Activated naive CD4-positive, alpha-beta T cell treated with anti-CD3 and anti-CD28 coated beads, Interleukin-2, amount 10 ng/mL, durations not matched to agents 7 days and 5 days (primary cell): Measurements from ENCODE around the gene STX3.

ENCODE experiments used
- CTCF ChIA-PET: fragments of 350-600 bp; sonication (Branson Sonifier 250); formaldehyde crosslinking; loops from one replicate; lab custom pipeline; 2021; ENCODE audit warnings: antibody characterized with exemption; lab: Charles Lee
- DNase-seq: peaks from one replicate; pipeline ENCODE4 v3.0.0-alpha.2; 2020
- H3K27ac Mint-ChIP-seq: one replicate; pipeline ENCODE4 v1.8.0; 2021; ENCODE audit warnings: mild to moderate bottlenecking, moderate library complexity, mixed read lengths
- H3K27me3 Mint-ChIP-seq: one replicate; pipeline ENCODE4 v1.8.0; 2021; ENCODE audit warnings: mild to moderate bottlenecking, mixed read lengths
- H3K36me3 Mint-ChIP-seq: one replicate; pipeline ENCODE4 v1.8.0; 2021; ENCODE audit warnings: mixed read lengths
- H3K4me1 Mint-ChIP-seq: one replicate; pipeline ENCODE4 v1.8.0; 2021; ENCODE audit warnings: mixed read lengths
- H3K4me3 Mint-ChIP-seq: one replicate; pipeline ENCODE4 v1.8.0; 2021; ENCODE audit warnings: mild to moderate bottlenecking, moderate library complexity, mixed read lengths
- H3K9me3 Mint-ChIP-seq: one replicate; pipeline ENCODE4 v1.8.0; 2021; ENCODE audit warnings: mixed read lengths

Gene STX3

DNA sequence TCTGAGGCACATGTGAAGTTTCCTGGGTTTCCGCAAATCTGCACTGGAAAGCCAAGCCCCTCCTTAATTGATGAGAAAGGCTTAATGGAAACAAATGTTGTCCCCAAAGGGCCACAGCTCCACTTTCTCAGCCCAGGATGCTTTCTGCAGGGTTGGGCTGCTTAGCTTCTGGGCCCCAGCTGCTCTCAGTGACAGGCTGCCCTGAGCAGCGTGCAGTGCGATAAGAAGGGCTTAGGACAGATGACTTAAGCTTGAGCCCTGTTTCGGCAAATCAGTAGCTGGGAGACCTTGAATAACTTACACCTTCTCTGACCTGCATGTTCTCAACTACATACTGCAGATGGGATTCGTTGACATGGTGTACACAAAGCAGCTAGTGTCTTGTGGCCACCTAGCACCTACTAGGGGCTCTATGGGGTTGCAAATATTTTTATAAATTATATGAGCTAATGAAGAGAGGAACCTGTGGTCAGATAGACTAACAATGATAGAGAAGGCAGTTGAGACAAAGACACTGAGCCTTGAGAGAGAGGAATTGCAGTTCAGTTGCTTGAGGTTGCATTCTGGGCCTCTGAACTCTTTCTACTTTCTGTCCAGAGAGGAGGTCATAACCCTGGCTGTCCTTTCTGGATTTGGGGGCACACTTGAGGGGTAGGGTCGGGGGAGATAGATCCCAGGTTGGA is 11.5 kb downstream of the STX3 start:
- peaks cover 18% of the 10 kb centered on the region for H3K4me1 Mint-ChIP-seq
- CTCF ChIA-PET: interaction anchor here (0.9 to 3.2 kb wide), 3 partner anchors 11 to 35 kb away, joined by 3 to 24 read pairs (median 16); partner anchors contain the start of gene STX3
- H3K4me3 Mint-ChIP-seq: no peak overlapping the region
- peaks cover 20% of the 10 kb centered on the region for H3K36me3 Mint-ChIP-seq
- peaks cover 4% of the 10 kb centered on the region for H3K27me3 Mint-ChIP-seq
- no peaks in the 10 kb centered on the region for H3K9me3 Mint-ChIP-seq
- no peak overlapping the region for H3K27ac Mint-ChIP-seq
- no peak for DNase-seq

GRCh38 chr11:59767225-59767611 is 12.0 kb downstream of the STX3 start:
- Mint-ChIP-seq H3K27me3 (peaks cover 4% of the 10 kb centered on the region), H3K4me1 (peaks cover 24% of the 10 kb centered on the region), H3K9me3 (no peaks in the 10 kb centered on the region), H3K36me3 (peaks cover 16% of the 10 kb centered on the region), H3K27ac (no peak overlapping the region), H3K4me3 (no peak overlapping the region)
- peak; percentile 65 for DNase-seq
- CTCF ChIA-PET: interaction anchor here (0.6 to 3.2 kb wide), 4 partner anchors 12 to 87 kb away, joined by 3 to 24 read pairs (median 10); partner anchors contain the start of gene STX3

DNA sequence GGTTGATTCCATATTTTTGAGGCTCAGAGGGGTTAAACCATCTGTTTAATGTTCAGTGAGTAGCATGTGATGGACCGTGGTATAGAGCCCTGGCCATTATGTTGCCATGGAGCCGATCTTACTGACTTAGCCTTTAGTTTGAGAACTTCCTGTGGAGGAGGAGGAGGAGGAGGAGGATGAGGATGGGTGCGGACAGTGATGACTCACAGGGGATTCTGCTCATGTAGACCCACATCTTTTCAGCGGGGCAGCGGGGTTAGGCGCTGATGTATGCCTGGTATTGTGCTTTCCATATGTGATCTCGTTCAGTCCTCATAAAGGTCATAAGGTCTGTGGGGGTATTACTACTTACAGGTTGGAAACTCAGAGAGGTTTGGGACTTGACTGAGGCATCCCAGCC is 13.9 kb downstream of the STX3 start:
- no peak overlapping the region for H3K4me3 Mint-ChIP-seq
- peaks cover 17% of the 10 kb centered on the region for H3K36me3 Mint-ChIP-seq
- H3K27ac Mint-ChIP-seq: no peak overlapping the region
- CTCF ChIA-PET: interaction anchor here (1.9 to 3.2 kb wide), 2 partner anchors 14 to 33 kb away, joined by 5 to 24 read pairs; partner anchors contain the start of gene STX3
- peaks cover 4% of the 10 kb centered on the region for H3K27me3 Mint-ChIP-seq
- peaks cover 40% of the 10 kb centered on the region for H3K4me1 Mint-ChIP-seq
- no peaks in the 10 kb centered on the region for H3K9me3 Mint-ChIP-seq
- no peak for DNase-seq

DNA sequence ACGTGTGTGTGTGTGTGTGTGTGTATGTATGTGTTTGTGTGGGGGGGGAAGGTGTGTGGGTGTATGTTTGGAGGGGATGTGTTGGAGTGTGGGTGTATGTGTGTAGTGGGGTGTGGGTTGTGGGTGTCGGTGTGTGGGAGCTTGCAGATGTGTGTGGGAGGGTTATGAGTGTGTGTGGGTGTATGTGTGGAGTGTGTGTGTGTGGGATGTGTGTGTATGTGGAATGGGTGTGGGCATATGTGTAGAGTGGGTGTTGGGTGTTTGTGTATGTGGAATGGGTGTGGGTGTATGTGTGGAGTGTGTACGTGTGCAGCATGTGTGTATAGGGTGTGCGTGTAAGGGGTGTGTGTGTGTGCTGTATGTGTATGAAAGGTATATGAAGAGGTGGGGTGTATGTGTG is 14.7 kb downstream of the STX3 start:
- CTCF ChIA-PET: interaction anchor here (1.0 to 1.9 kb wide), 2 partner anchors 16 to 32 kb away, joined by 4 to 5 read pairs; no protein-coding TSS in a partner anchor
- no peak overlapping the region for H3K27ac Mint-ChIP-seq
- H3K36me3 Mint-ChIP-seq: peaks cover 19% of the 10 kb centered on the region
- no peak overlapping the region for H3K4me3 Mint-ChIP-seq
- no peak for DNase-seq
- no peaks in the 10 kb centered on the region for H3K9me3 Mint-ChIP-seq
- H3K27me3 Mint-ChIP-seq: peaks cover 4% of the 10 kb centered on the region
- peaks cover 38% of the 10 kb centered on the region for H3K4me1 Mint-ChIP-seq

GRCh38 chr11:59770319-59770718 is 15.1 kb downstream of the STX3 start:
- peak overlapping the region; percentile 60 for H3K27ac Mint-ChIP-seq
- peaks cover 22% of the 10 kb centered on the region for H3K36me3 Mint-ChIP-seq
- peaks cover 2% of the 10 kb centered on the region for H3K27me3 Mint-ChIP-seq
- CTCF ChIA-PET: interaction anchor here (1.0 to 1.9 kb wide), 2 partner anchors 16 to 31 kb away, joined by 4 to 5 read pairs; no protein-coding TSS in a partner anchor
- no peaks in the 10 kb centered on the region for H3K9me3 Mint-ChIP-seq
- no peak overlapping the region for H3K4me3 Mint-ChIP-seq
- no peak for DNase-seq
- peaks cover 41% of the 10 kb centered on the region for H3K4me1 Mint-ChIP-seq

- Mint-ChIP-seq H3K27ac (peak overlapping the region; percentile 60), H3K4me3 (no peak overlapping the region), H3K4me1 (peaks cover 46% of the 10 kb centered on the region), H3K36me3 (peaks cover 27% of the 10 kb centered on the region), H3K27me3 (no peaks in the 10 kb centered on the region), H3K9me3 (no peaks in the 10 kb centered on the region)
- no peak for DNase-seq
- CTCF ChIA-PET: interaction anchor here (0.8 to 1.9 kb wide), 4 partner anchors 16 to 39 kb away, joined by 3 to 5 read pairs (median 4); partner anchors contain the start of genes MRPL16 and STX3
Observed at GRCh38 chr11:59770869-59771268, 15.7 kb downstream of the STX3 start.

DNA sequence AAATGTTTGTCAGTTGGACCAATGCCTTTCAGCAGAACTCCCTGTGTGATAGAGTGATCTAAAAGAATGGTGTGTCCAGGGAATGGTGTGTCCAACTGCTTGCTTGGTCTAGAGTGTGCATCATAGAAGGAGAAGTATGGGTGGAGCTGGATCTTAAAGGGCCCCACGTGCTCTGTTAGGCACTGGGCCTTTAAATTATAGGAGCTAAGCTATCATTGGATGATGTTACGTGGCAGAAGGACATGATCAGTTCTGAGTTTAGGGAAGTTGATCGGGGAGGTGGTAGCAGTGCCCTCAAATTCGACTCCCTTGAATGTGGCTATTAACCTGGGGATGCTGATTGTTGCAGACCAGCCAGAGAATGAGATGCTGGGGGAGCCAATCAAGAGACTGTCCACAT is 16.4 kb downstream of the STX3 start:
- H3K4me3 Mint-ChIP-seq: peak overlapping the region; percentile 44
- CTCF ChIA-PET: interaction anchor here (0.8 to 1.0 kb wide), 3 partner anchors 12 to 39 kb away, joined by 3 to 4 read pairs (median 4); partner anchors contain the start of genes MRPL16 and STX3
- peaks cover 52% of the 10 kb centered on the region for H3K4me1 Mint-ChIP-seq
- H3K27me3 Mint-ChIP-seq: no peaks in the 10 kb centered on the region
- H3K9me3 Mint-ChIP-seq: no peaks in the 10 kb centered on the region
- H3K36me3 Mint-ChIP-seq: peaks cover 31% of the 10 kb centered on the region
- H3K27ac Mint-ChIP-seq: peak overlapping the region; percentile 92
- DNase-seq: no peak

- peak overlapping the region; percentile 92 for H3K27ac Mint-ChIP-seq
- peaks cover 56% of the 10 kb centered on the region for H3K4me1 Mint-ChIP-seq
- H3K9me3 Mint-ChIP-seq: no peaks in the 10 kb centered on the region
- peak overlapping the region; percentile 57 for H3K4me3 Mint-ChIP-seq
- H3K27me3 Mint-ChIP-seq: no peaks in the 10 kb centered on the region
- peaks cover 40% of the 10 kb centered on the region for H3K36me3 Mint-ChIP-seq
- CTCF ChIA-PET: interaction anchor here (1.0 kb wide), 1 partner anchor 20 kb away, joined by 3 read pairs; no protein-coding TSS in a partner anchor
- DNase-seq: peak; percentile 43
Observed at GRCh38 chr11:59773083-59773440, 17.9 kb downstream of the STX3 start.

- Mint-ChIP-seq H3K4me3 (no peak overlapping the region), H3K36me3 (peaks cover 54% of the 10 kb centered on the region), H3K4me1 (peaks cover 59% of the 10 kb centered on the region), H3K27ac (no peak overlapping the region), H3K9me3 (peaks cover 2% of the 10 kb centered on the region), H3K27me3 (no peaks in the 10 kb centered on the region)
- no peak for DNase-seq
- CTCF ChIA-PET: no interaction called here
Observed at GRCh38 chr11:59776210-59777066, 21.3 kb downstream of the STX3 start.

GRCh38 chr11:59777104-59777503 is 21.9 kb downstream of the STX3 start:
- H3K4me1 Mint-ChIP-seq: peaks cover 59% of the 10 kb centered on the region

DNA sequence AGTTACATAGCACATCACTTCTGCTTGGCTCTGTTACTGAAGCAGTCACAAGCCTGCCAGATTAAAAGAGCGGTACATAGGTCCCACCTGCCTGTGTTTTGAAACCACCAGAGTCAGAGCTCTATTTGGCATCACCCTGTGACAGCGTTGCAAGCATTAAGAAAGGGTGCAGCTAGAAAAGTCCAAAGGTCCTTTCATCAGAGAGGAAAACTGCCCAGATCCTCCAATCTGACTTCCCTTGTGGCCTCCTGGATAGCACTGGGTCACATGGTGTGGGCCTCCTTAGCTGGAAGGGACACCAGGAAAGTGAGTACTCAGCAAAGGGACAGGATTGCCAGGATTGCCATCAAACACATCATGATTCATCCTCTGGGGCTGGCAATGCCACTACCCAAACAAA is 22.9 kb downstream of the STX3 start:
- peaks cover 56% of the 10 kb centered on the region for H3K4me1 Mint-ChIP-seq
- DNase-seq: no peak
- peak overlapping the region; percentile 19 for H3K27ac Mint-ChIP-seq
- H3K9me3 Mint-ChIP-seq: peaks cover 9% of the 10 kb centered on the region
- H3K4me3 Mint-ChIP-seq: no peak overlapping the region
- CTCF ChIA-PET: no interaction called here
- H3K27me3 Mint-ChIP-seq: no peaks in the 10 kb centered on the region
- H3K36me3 Mint-ChIP-seq: peaks cover 64% of the 10 kb centered on the region

More at GRCh38 chr11:59777104-59777503, 21.9 kb downstream of the STX3 start:
- Mint-ChIP-seq H3K27ac (no peak overlapping the region), H3K27me3 (no peaks in the 10 kb centered on the region), H3K4me3 (no peak overlapping the region), H3K9me3 (peaks cover 6% of the 10 kb centered on the region), H3K36me3 (peaks cover 57% of the 10 kb centered on the region)
- CTCF ChIA-PET: no interaction called here
- no peak for DNase-seq

- peaks cover 12% of the 10 kb centered on the region for H3K9me3 Mint-ChIP-seq
- H3K27me3 Mint-ChIP-seq: no peaks in the 10 kb centered on the region
- DNase-seq: no peak
- peaks cover 61% of the 10 kb centered on the region for H3K4me1 Mint-ChIP-seq
- CTCF ChIA-PET: no interaction called here
- no peak overlapping the region for H3K4me3 Mint-ChIP-seq
- H3K36me3 Mint-ChIP-seq: peaks cover 69% of the 10 kb centered on the region
- no peak overlapping the region for H3K27ac Mint-ChIP-seq
Observed at GRCh38 chr11:59779487-59779886, 24.3 kb downstream of the STX3 start.

DNA sequence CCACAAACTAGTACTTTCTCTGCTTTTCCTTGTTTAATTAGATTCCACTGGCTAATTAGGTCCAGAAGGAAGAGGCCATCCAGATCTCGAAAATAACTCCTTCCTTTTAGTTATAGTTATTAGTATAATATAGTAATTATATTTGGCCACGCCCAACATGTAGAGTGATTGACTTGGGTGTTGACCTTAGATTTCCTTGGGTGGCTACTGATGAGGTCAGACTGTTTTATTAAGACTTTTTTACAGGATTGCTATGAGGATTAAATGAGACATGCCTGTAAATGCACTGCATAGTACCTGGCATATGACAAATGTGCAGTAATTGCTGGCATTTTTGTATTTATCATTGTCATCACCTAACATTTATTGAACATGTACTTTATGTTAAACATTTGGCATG is 26.9 kb downstream of the STX3 start:
- peaks cover 60% of the 10 kb centered on the region for H3K4me1 Mint-ChIP-seq
- peaks cover 12% of the 10 kb centered on the region for H3K9me3 Mint-ChIP-seq
- CTCF ChIA-PET: no interaction called here
- H3K27me3 Mint-ChIP-seq: no peaks in the 10 kb centered on the region
- peak overlapping the region; percentile 19 for H3K27ac Mint-ChIP-seq
- peaks cover 58% of the 10 kb centered on the region for H3K36me3 Mint-ChIP-seq
- DNase-seq: no peak
- no peak overlapping the region for H3K4me3 Mint-ChIP-seq

DNA sequence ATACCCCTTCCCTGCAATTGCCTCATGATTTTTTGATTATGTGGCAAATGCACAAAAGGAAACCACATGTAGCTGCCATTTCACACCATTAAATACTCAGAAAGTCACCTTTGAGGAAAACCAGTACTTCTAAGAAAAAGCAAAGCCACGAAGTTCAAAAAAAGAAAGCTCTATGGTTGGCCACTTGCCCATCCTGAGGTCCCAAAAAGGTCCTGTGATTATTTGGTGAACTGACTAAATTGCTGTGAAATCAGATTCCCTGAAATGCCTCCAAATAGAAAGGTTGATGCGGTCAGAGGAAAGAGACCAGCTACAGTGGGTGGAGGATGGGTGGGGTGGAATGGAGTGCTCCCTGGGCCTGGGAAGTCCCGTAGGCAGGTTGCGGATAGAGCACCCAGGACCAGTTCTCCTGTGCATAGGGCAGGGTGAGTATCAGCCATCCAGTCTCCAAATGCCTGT is 28.5 kb downstream of the STX3 start:
- no peaks in the 10 kb centered on the region for H3K27me3 Mint-ChIP-seq
- H3K4me1 Mint-ChIP-seq: peaks cover 69% of the 10 kb centered on the region
- CTCF ChIA-PET: interaction anchor here (1.1 to 1.5 kb wide), 3 partner anchors 12 to 18 kb away, joined by 3 to 4 read pairs (median 3); no protein-coding TSS in a partner anchor
- H3K27ac Mint-ChIP-seq: peak overlapping the region; percentile 85
- peaks cover 12% of the 10 kb centered on the region for H3K9me3 Mint-ChIP-seq
- no peak for DNase-seq
- H3K36me3 Mint-ChIP-seq: peaks cover 63% of the 10 kb centered on the region
- no peak overlapping the region for H3K4me3 Mint-ChIP-seq
